Activated CD4-positive, alpha-beta T cell treated with anti-CD3 and anti-CD28 coated beads, Interleukin-2, Interleukin-4, amounts not matched to agents 100 ng/mL and 50 ng/mL, durations not matched to agents 16 hours and 8 hours (primary cell): ENCODE measurements around the gene LRRC37B.
"Not testable (repeated sequence)": the region's sequence is repeated elsewhere in the genome, so short reads cannot be mapped to it uniquely, and the experiment has no call there.

Experiments used
- DNase-seq: peaks from one replicate; pipeline ENCODE4 v3.0.0-alpha.2; 2020; ENCODE audit warnings: low spot score

Gene LRRC37B

GRCh38 chr17:32042266-32042665 lies 35.1 kb downstream of the LRRC37B start:
- DNase-seq: not testable (repeated sequence)

- not testable (repeated sequence) for DNase-seq
Observed at GRCh38 chr17:32045611-32046010, 38.4 kb downstream of the LRRC37B start.

- not testable (repeated sequence) for DNase-seq
Observed at GRCh38 chr17:32047663-32048062, 40.5 kb downstream of the LRRC37B start.

GRCh38 chr17:32054985-32055384 lies 47.8 kb downstream of the LRRC37B start:
- DNase-seq: not testable (repeated sequence)

- not testable (repeated sequence) for DNase-seq
Observed at GRCh38 chr17:32055425-32055824, 48.2 kb downstream of the LRRC37B start.

GRCh38 chr17:32056500-32056899 lies 49.3 kb downstream of the LRRC37B start:
- DNase-seq: not testable (repeated sequence)

GRCh38 chr17:32057460-32058105 lies 50.4 kb downstream of the LRRC37B start:
- DNase-seq: not testable (repeated sequence)

GRCh38 chr17:32060695-32061094 lies 53.5 kb downstream of the LRRC37B start:
- not testable (repeated sequence) for DNase-seq

- not testable (repeated sequence) for DNase-seq
Observed at GRCh38 chr17:32061840-32062239, 54.7 kb downstream of the LRRC37B start.

GRCh38 chr17:32064091-32064490 lies 56.9 kb downstream of the LRRC37B start:
- DNase-seq: not testable (repeated sequence)

GRCh38 chr17:32066123-32066680 lies 59.0 kb downstream of the LRRC37B start:
- DNase-seq: not testable (repeated sequence)

GRCh38 chr17:32066863-32067642 lies 59.9 kb downstream of the LRRC37B start:
- peak; percentile 50 for DNase-seq

- DNase-seq: not testable (repeated sequence)
Observed at GRCh38 chr17:32069067-32069466, 61.9 kb downstream of the LRRC37B start.

- DNase-seq: peak; percentile 54
Observed at GRCh38 chr17:32071961-32072360, 64.8 kb downstream of the LRRC37B start.

- DNase-seq: not testable (repeated sequence)
Observed at GRCh38 chr17:32073131-32073530, 65.9 kb downstream of the LRRC37B start.

GRCh38 chr17:32079753-32080152 lies 72.6 kb downstream of the LRRC37B start:
- peak; percentile 76 for DNase-seq

GRCh38 chr17:32083550-32083979 lies 76.4 kb downstream of the LRRC37B start:
- DNase-seq: not testable (repeated sequence)

GRCh38 chr17:32084003-32084941 lies 77.1 kb downstream of the LRRC37B start:
- not testable (repeated sequence) for DNase-seq

- DNase-seq: not testable (repeated sequence)
Observed at GRCh38 chr17:32084942-32085829, 78.0 kb downstream of the LRRC37B start.

GRCh38 chr17:32086833-32087232 lies 79.7 kb downstream of the LRRC37B start:
- not testable (repeated sequence) for DNase-seq

GRCh38 chr17:32092062-32092461 lies 84.9 kb downstream of the LRRC37B start:
- not testable (repeated sequence) for DNase-seq
